HG03354 (cell line): Measurements from ENCODE around the gene SRGAP2.
A peak's percentile ranks its signal among the peaks of the same experiment; 100 is the strongest.
"Not testable (repeated sequence)": the region's sequence is repeated elsewhere in the genome, so short reads cannot be mapped to it uniquely, and the experiment has no call there.

ENCODE experiments used
- ATAC-seq: cut with Tn5 transposase; IDR thresholded peaks from one replicate; pipeline ENCODE4 v1.9.1; 2021; ENCODE audit warnings: mild to moderate bottlenecking; ENCODE audit not compliant: unreplicated experiment, poor library complexity, severe bottlenecking

The SRGAP2 gene

DNA sequence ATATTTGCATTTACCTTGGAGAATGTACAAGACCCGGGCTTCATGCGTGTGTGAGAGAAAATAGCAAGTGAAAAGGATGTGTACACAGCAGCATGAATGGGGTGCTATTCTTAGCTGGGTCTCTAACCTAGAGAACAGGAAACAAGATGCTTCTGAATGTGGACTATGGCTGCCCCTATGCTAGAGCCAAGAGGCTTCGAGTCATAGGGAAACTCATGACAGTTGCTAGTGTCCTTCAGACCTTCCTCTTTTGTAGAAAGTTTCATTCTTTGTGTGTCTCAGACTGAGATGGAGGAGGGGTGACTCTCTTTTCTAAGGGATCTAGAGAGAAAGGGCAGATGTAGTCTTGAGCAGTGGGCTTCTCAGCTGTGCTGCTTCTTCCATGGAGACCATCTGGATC is 40.0 kb downstream of the SRGAP2 start:
- peak; percentile 99 for ATAC-seq

DNA sequence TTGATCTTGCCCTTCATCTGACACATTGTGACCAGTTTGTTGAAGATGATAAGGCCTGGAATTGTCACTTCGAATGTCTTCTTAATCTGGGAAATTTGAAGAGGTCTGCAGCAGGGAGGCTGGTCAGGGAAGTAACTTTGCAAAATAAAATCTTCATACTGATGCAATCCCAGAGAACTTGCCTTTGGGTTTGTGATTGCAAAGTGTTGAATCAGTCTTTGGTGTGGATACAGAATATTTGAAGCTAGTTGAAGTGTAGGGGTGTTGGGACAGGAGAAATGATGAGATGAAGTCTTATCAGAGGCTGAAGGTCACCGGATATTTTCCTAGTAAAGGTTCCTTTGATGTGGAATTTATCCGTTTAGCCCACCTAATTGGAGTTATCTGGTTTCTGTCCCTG is 42.1 kb downstream of the SRGAP2 start:
- ATAC-seq = not testable (repeated sequence)

DNA sequence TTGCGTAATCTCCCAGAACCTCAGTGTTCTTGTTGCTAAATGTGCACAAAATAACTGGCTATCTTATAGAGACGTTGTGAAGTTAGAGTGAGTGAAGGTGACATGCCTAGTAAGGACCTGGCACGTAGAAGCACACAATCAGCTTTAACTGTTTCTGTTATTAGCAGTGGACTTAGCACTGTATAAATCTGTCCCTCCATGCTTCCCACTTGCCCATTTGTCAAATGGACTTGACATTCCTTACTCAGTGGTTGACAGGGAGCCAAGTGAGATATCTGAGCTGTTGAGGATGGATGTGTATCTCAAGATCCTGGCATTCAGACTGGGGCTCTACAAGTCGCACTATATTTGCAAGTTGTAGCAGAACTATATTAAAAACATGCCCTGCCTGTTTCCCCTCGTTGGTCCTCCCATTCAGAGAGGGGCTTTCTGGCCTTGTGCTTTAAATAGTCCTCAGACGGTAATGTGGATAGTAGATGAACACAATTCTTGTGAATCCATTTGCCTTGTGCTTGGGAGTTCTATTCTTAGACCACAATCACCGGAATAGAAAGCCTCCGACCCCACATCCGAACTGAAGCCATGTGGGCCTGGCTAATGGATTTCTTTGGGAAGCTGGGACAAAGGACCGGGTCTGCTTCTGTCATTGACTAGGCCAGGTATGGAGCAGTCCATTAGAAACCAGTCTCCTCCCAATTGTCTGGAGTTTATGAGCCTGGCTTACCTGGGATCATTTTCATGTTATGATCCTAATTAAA is 43.0 kb downstream of the SRGAP2 start:
- not testable (repeated sequence) for ATAC-seq

DNA sequence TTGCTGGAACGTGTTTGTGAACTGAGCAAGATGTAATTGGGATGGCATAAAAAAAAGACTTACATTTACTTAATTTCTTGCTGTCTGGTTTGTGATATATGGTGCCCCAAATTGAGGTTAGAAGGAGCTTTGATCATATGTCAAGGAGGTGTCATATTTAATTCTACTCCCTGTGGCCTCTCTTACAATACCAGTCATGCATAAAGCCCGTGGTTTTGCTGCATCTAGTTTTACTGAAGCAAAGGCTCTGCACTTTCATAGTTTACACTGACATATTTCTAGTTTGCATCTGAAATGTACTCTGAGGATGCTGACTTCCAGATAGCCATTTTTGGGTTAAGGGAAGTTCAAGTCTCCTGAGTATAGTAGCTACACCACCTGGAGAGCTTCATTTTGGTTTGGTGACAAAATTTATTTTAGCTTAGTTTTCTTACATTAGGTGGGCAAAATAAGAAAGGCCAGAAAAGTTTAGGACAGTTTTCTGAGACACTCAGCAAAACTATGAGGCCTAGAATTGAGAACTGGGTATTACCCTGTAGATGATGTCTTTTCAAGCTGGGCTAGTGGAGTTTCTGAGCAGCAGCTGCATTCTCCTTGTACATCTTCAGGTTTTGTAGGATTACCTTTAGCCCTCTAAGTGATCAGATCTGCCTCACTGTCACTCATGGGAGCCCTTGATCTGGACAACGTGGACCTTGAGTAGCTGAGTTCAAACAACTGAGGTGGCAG is 47.8 kb downstream of the SRGAP2 start:
- not testable (repeated sequence) for ATAC-seq

DNA sequence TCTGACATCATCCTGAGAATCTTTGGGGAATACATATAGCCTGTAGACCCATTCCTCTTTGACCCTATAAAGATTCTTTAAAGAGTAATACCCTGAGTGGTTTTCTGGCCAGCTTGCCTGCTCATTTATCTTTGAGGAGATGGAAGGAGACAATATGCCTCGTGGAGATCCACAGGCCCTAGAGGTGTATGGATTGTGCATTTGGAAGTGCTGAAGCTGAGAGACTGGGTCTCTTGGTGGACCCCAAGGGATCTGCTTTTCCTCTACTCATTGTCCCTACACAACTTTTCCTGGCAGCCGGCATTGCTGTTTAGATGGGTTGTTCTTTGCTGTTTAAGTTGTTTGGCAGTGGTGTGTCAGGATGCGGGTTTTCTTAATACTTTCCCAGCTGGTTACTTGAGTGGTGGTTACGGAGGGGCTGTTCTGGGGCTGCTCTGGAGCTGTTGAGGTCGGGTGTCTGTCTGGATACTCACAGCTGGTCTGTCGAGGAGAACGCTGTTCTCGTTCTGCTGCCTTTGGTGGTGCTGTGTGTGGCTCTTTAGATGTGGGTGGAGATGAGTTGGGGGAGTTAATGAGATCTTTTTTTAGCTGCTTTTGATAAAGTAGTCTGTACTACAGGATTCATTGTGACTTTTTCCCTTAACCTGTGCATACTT is 49.5 kb downstream of the SRGAP2 start:
- ATAC-seq = not testable (repeated sequence)
